Suprapubic skin (tissue), 4 donors: ENCODE results near the gene ACACB. TPM values are rescaled to one million over a fixed set of nuclear protein-coding genes. Genes with fewer than 3 reads are reported as not detected.
A peak's percentile ranks its signal among the peaks of the same experiment; 100 is the strongest.

Source experiments
- DNase-seq, 2 donors: peaks; one replicate each; pipeline ENCODE4 v3.0.0-alpha.2; 2019; ENCODE audit warnings: low spot score in 2 of 2
- H3K27ac ChIP-seq: fragments of 200-600 bp; sonication (generic); one replicate; pipeline ENCODE4 v1.5.1; 2019
- H3K27me3 ChIP-seq: fragments of 200-600 bp; sonication (generic); one replicate; pipeline ENCODE4 v1.5.1; 2019
- H3K36me3 ChIP-seq: fragments of 200-600 bp; sonication (generic); one replicate; pipeline ENCODE4 v1.5.1; 2019
- H3K4me1 ChIP-seq: fragments of 200-600 bp; sonication (generic); one replicate; pipeline ENCODE4 v1.5.1; 2019
- H3K4me3 ChIP-seq: fragments of 200-600 bp; sonication (generic); one replicate; pipeline ENCODE4 v1.5.1; 2019; ENCODE audit warnings: mild to moderate bottlenecking
- H3K9me3 ChIP-seq: fragments of 200-600 bp; sonication (generic); one replicate; pipeline ENCODE4 v1.5.1; 2019
- CTCF ChIP-seq, 2 donors: fragments of 200-600 bp in 1 of 2; fragments of 450-650 bp in 1 of 2; sonication (generic) in 1 of 2; IDR thresholded peaks; one replicate each; pipeline ENCODE4 v1.5.1; 2016 to 2019; ENCODE audit warnings: antibody characterized with exemption in 2 of 2, mild to moderate bottlenecking in 1 of 2, moderate library complexity in 1 of 2
- EP300 ChIP-seq: sonication (generic); formaldehyde crosslinking; IDR thresholded peaks from one replicate; pipeline ENCODE4 v1.6.1; 2017; ENCODE audit warnings: antibody characterized with exemption
- POLR2A ChIP-seq, 2 donors: fragments of 450-650 bp; IDR thresholded peaks; one replicate each; pipeline ENCODE4 v1.6.1; 2017; ENCODE audit warnings: antibody characterized with exemption in 2 of 2, mild to moderate bottlenecking in 2 of 2, moderate library complexity in 2 of 2
- POLR2AphosphoS5 ChIP-seq, 3 donors: sonication (generic); formaldehyde crosslinking; IDR thresholded peaks; one replicate each; pipeline ENCODE4 v1.6.1; 2017; ENCODE audit warnings: antibody characterized with exemption in 3 of 3
- WGBS: methylation state at CpG from one replicate; pipeline ENCODE4 v1.1.5; 2018; 5-methylcytosine and 5-hydroxymethylcytosine counted together
- total RNA-seq, 4 donors: library from RNA; depleted of rRNA; stranded (reverse); fragments of >200 nt; gene quantifications; one replicate each; pipeline ENCODE4 v1.1.0, GENCODE V29; 2016

ACACB gene
- total RNA-seq, 4 donors from 2014 or later, result 19.2 to 90.8 (median 56.9) TPM

- Histone ChIP-seq H3K4me3 (peak overlapping the region; percentile 57), H3K36me3 (no peaks in the 10 kb centered on the region), H3K9me3 (no peaks in the 10 kb centered on the region), H3K4me1 (peaks cover 15% of the 10 kb centered on the region), H3K27me3 (peaks cover 43% of the 10 kb centered on the region), H3K27ac (no peak overlapping the region)
- no peak for DNase-seq
- no peak for TF ChIP-seq POLR2AphosphoS5 (IDR thresholded peaks at IDR 0.05)
- TF ChIP-seq CTCF (IDR thresholded peaks at IDR 0.05), result no peak
- no peak for TF ChIP-seq EP300
- no peak for TF ChIP-seq POLR2A (IDR thresholded peaks at IDR 0.05)
- 0% methylated on average over 29 of the region's 99 CpGs for WGBS
These were observed 193.2 kb downstream of the ACACB start for GRCh38 chr12:109309381-109310246.

GRCh38 chr12:109310247-109311125 lies 194.1 kb downstream of the ACACB start:
- Histone ChIP-seq H3K4me1 (peaks cover 15% of the 10 kb centered on the region), H3K27ac (no peak overlapping the region), H3K4me3 (peak overlapping the region; percentile 57), H3K9me3 (no peaks in the 10 kb centered on the region), H3K36me3 (no peaks in the 10 kb centered on the region), H3K27me3 (peaks cover 43% of the 10 kb centered on the region)
- DNase-seq, result no peak
- TF ChIP-seq EP300, result no peak
- 12% methylated on average over 33 of the region's 33 CpGs for WGBS

Other genes starting within 250 kb of the ACACB start
- not detected for gene DAO, start 236.5 kb upstream of the ACACB start, total RNA-seq
- gene SVOP, start 95.5 kb upstream of the ACACB start, total RNA-seq, result not detected
- gene USP30, start 64.0 kb upstream of the ACACB start, total RNA-seq, result 10 to 100 TPM; 22.8 to 43.9 (median 26.0) TPM
- 10 to 100 TPM; 18.8 to 36.0 (median 22.1) TPM for gene ALKBH2, start 23.1 kb upstream of the ACACB start, total RNA-seq
- 10 to 100 TPM; 17.9 to 43.9 (median 40.0) TPM for gene UNG, start 19.0 kb upstream of the ACACB start, total RNA-seq
- not detected for gene FOXN4, start 192.7 kb downstream of the ACACB start, total RNA-seq
- under 1 TPM in 1 of 4 donors, not detected in 3; 0.38 TPM for gene MYO1H, start 231.3 kb downstream of the ACACB start, total RNA-seq